HPDE6-E6E7 (cell line): ENCODE measurements around the gene HCFC1.

Experiments
- DNase-seq: peaks from one replicate; pipeline ENCODE4 v3.0.0; 2011; ENCODE audit warnings: missing footprints; ENCODE audit errors: extremely low spot score

Gene HCFC1

GRCh38 chrX:153958605-153959004 is 13.0 kb downstream of the HCFC1 start:
- DNase-seq, result no peak

GRCh38 chrX:153957224-153957623 is 14.4 kb downstream of the HCFC1 start:
- no peak for DNase-seq

GRCh38 chrX:153956044-153956907 is 15.3 kb downstream of the HCFC1 start:
- DNase-seq, result no peak

- no peak for DNase-seq
These were observed 16.3 kb downstream of the HCFC1 start for GRCh38 chrX:153955228-153955732.

- DNase-seq, result no peak
These were observed 16.9 kb downstream of the HCFC1 start for GRCh38 chrX:153954558-153955227.

GRCh38 chrX:153953892-153954557 is 17.6 kb downstream of the HCFC1 start:
- no peak for DNase-seq

GRCh38 chrX:153953342-153953830 is 18.2 kb downstream of the HCFC1 start:
- peak; percentile 85 for DNase-seq

- DNase-seq, result no peak
These were observed 19.1 kb downstream of the HCFC1 start for GRCh38 chrX:153952373-153953026.

- DNase-seq, result no peak
These were observed 19.8 kb downstream of the HCFC1 start for GRCh38 chrX:153951683-153952372.

DNA sequence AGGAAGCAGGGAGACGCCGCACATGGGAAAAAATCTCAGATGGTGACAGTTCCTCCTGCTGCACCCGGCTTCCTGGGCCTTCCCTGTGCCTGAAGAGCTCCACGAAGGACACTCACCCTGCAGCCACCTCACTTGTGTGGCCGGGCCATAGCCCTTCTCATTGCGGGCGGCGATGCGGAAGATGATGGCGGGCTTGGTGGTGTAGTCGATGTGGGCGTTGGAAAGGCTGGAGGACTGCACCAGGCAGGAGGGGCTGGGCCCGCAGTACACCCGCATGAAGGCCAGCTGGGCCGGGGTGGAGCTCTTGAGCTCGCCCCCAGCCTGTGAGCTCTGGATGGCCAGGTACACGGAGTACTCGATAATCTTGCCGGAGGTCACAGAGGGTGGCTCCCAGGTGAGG is 21.5 kb downstream of the HCFC1 start:
- no peak for DNase-seq

DNA sequence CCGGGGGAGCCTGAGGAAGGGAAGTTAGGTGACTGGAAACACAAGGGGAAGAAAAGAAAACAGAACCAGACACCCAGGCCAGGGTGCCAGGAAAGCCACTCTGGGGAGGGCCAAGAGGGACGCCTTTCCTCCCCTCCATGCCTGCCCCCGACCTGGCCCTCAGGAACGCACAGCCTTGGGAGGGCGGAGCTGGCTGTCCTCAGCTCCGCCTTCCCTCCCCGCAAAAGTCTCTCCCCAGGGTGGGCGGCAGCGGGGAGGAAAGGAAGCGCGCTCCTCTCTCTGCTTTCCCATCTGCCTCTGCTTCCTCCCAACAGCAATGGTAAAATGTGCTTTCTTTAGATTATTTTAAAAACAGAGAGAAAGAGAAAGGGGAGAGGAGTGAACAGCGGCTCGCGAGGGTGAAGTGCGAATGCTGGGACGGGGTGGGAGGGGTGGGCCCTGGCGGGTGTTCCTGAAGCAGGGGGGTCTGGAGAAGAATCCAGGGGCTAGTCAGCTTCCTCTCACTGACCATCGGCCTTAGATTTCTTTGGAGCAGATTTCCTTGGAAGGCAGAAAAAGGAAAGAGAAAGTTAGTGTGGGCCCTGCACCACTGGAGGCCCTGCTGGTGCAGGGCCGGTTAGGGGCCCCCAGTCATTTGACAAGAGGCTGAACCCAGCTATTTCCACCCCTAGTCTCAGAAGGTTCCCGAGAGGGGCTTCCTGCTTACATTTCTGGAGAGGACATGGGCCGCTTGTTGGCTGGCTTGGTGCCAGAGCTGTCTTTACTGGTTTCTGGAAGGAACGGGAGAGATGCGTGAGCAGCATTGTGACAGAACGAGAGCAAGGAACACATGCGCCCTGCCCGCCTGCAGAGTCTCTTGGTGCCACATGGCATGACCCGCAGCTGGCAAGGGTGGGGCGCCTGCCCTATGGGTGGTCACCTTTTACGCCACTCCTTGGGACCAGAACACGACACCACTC is 22.5 kb downstream of the HCFC1 start:
- no peak for DNase-seq

- no peak for DNase-seq
These were observed 23.6 kb downstream of the HCFC1 start for GRCh38 chrX:153948002-153948466.

DNA sequence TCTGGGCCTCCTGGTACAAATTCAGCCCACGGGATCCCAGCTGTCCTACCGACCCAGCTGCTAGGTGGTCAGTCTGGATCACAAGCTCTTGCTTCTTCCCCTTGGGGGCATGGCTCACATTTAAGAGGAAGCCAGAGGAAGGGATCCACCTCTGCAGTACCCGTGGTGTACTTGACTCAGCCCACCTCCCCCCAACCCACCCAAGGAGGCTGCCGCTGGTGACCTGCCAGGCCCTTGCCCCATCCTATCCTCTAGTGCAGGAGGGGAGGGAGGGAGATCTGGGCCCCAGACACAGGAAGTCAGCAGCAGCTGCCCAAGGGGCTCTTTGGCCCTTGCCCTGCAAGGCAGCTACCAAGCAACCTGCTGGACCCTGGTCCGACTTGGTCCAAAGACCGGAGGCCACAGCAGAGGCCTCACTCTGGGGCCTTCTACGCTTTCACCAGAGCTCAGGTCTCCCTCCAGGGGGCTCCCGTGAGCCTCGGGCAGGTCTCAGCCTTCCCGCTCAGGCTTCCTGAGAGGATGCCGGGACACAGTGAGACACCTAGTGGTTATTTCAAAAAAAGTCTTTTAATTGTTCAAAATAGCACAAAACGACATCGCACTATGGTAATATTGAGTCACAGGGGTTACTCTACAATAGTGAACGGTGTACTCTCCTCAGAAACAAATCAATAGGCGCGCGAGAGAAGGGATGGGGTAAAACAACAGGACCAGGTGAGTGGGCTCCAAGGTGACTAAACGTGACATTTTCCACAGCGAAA is 24.4 kb downstream of the HCFC1 start:
- DNase-seq, result peak; percentile 93

GRCh38 chrX:153945956-153946943 is 25.4 kb downstream of the HCFC1 start:
- no peak for DNase-seq

- DNase-seq, result no peak
These were observed 26.8 kb downstream of the HCFC1 start for GRCh38 chrX:153944800-153945150.

- no peak for DNase-seq
These were observed 27.3 kb downstream of the HCFC1 start, which contains the start of gene RENBP for GRCh38 chrX:153944140-153944799. RENBP (minus strand) TSS chrX:153944643; CDS start chrX:153944610, 33 bp downstream.
